ENCODE measurements around the gene HOXB6. TPM values are rescaled to one million over a fixed set of nuclear protein-coding genes. Genes with fewer than 3 reads are reported as not detected.

Gene HOXB6
- total and polyA plus RNA-seq, 8 donors = 0.12 to 1.8 (median 0.69) TPM

DNA sequence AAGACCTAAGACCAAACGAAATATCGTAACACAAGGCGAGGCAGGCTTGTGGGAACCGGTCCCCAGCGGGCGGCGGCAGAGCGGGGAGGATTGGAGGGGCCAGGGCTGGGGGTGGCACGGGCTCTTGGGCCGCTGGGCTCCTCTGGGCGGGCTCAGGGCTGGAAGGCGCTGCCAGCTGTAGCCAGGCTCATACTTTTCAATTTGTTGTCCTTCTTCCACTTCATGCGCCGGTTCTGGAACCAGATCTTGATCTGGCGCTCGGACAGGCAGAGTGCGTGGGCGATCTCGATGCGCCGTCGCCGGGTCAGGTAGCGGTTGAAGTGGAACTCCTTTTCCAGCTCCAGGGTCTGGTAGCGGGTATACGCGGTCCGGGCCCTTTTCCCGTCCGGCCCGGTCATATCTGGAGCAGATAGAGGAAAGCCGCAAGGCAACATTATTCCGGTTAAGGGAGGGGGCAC, 12.7 kb downstream of the HOXB6 start:
- DNase-seq = peak in 1 of 6 donors; percentile 37
- Histone ChIP-seq H3K9me3 (no peaks in the 10 kb centered on the region), H3K4me1 (peaks cover 0 to 5% (median 0%) of the 10 kb centered on the region in 3 donors), H3K27ac (peak overlapping the region in 1 of 4 donors; percentile 23), H3K27me3 (peaks cover 0 to 63% (median 9%) of the 10 kb centered on the region in 4 donors), H3K36me3 (no peaks in the 10 kb centered on the region), H3K4me3 (peak overlapping the region in 1 of 4 donors; percentile 35)
- intact Hi-C loops (cut with DNase I) = loop anchor here in 1 of 3 donors (10.0 kb wide), 1 partner anchor 237 kb away; no protein-coding TSS in a partner anchor
- no peak for ATAC-seq
- no peak for TF ChIP-seq CTCF (IDR thresholded peaks at IDR 0.05)
- no peak for FAIRE-seq
- 20 to 23% methylated on average over 32 to 33 of the region's 33 CpGs for WGBS, 2 donors

GRCh38 chr17:48591255-48592056, 13.3 kb downstream of the HOXB6 start:
- no peak for TF ChIP-seq CTCF (IDR thresholded peaks at IDR 0.05)
- FAIRE-seq (no peak), DNase-seq (peak in 1 of 6 donors; percentile 7), ATAC-seq (no peak)
- Histone ChIP-seq H3K4me1 (peaks cover 0 to 4% (median 0%) of the 10 kb centered on the region in 3 donors), H3K36me3 (no peaks in the 10 kb centered on the region), H3K27me3 (peaks cover 0 to 64% (median 7%) of the 10 kb centered on the region in 4 donors), H3K4me3 (no peak overlapping the region), H3K9me3 (no peaks in the 10 kb centered on the region), H3K27ac (peak overlapping the region in 1 of 4 donors; percentile 23)
- 83 to 86% methylated on average over 10 of the region's 10 CpGs for WGBS, 2 donors
- intact Hi-C loops (cut with DNase I) = loop anchor here in 1 of 3 donors (10.0 kb wide), 1 partner anchor 237 kb away; no protein-coding TSS in a partner anchor

DNA sequence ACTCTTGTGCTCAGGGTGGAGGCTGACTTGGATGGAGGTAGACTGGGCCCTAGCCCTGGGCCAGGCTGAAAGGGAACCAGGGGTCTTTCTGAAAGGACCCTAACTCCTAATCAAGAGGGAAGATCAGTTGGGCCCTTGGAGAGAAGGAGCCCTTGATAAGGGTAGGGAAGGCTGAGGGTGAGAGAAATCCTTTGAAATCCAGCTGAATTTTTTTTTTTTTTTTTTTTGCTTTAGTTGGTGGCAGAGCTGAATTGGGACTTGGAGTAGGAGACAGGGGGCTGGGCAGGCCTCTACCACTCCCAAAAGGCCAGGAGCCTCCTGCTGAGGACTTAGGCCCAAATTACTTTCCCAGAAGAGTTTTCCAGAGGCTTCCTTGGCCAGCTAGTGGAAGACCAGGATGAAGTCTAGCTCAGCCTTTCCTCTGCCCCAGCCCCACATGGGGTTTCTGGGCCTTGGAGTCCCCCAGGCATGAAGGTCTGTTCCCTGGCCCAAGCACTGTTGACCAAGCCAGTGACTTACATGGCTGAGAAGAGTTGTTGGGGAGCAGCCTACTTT, 14.1 kb downstream of the HOXB6 start:
- Histone ChIP-seq H3K9me3 (no peaks in the 10 kb centered on the region), H3K4me1 (peaks cover 0 to 6% (median 4%) of the 10 kb centered on the region in 3 donors), H3K27me3 (peaks cover 5 to 64% (median 12%) of the 10 kb centered on the region in 4 donors), H3K27ac (no peak overlapping the region), H3K4me3 (no peak overlapping the region), H3K36me3 (no peaks in the 10 kb centered on the region)
- ATAC-seq (no peak), DNase-seq (peak in 1 of 6 donors; percentile 29), FAIRE-seq (no peak)
- TF ChIP-seq CTCF (IDR thresholded peaks at IDR 0.05) = no peak
- intact Hi-C loops (cut with DNase I) = loop anchor here in 1 of 3 donors (10.0 kb wide), 1 partner anchor 236 kb away; no protein-coding TSS in a partner anchor

DNA sequence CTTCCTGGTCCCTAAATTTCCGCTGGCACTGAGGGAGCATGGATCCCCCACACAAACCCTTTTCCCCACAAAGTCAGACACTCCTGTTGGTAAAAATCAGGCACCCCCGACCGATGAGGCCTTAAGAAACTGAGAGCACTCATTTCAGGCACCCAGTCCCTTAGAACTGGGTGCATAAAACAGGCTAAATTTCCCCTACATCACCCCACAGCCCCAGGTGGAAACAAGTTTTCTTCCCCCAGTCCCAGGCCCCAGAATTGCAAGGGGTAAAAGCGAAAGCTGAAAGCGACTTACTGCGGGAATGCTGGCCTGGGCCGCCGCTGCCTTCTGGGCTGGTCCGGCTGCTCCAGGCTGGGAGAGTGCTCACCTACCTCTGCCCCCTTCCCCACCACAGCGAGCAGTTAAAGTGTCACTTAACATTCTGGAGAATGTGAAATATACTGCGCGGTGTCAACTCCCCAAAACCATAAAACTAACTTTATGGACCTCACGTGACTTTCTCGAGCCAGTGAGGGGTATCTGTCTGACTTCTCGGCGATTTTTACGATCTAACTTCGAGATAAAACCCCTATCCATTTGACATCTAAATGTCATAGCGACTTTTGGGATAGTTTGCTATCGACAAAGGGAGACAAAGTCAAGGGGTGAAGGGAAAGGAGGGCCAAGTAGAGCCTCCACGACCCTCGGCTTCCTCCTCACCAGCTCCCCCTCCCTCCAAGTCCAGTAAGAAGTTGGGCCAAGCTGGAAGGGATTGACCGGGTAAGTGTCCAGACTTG, 14.8 kb downstream of the HOXB6 start, which contains the start of gene HOXB3:
TSS of gene HOXB3 (minus strand) at position 411 of the 776 bp plus-strand sequence. CDS start 37,767 bp downstream, outside the sequence.
- H3K4me1 ChIP-seq = peaks cover 0 to 7% (median 6%) of the 10 kb centered on the region in 3 donors
- intact Hi-C loops (cut with DNase I) = loop anchor here in 1 of 3 donors (10.0 kb wide), 1 partner anchor 235 kb away; no protein-coding TSS in a partner anchor
- no peak for ATAC-seq
- H3K27me3 ChIP-seq = peaks cover 5 to 63% (median 10%) of the 10 kb centered on the region in 4 donors
- WGBS, 2 donors = 42 to 46% methylated on average over 23 of the region's 23 CpGs
- no peaks in the 10 kb centered on the region for H3K36me3 ChIP-seq
- DNase-seq = no peak
- H3K4me3 ChIP-seq = no peak within 1 kb of the TSS
- H3K27ac ChIP-seq = peak within 1 kb of the TSS in 1 of 4 donors; percentile 12
- FAIRE-seq = no peak
- no peak for TF ChIP-seq CTCF (IDR thresholded peaks at IDR 0.05)
- no peaks in the 10 kb centered on the region for H3K9me3 ChIP-seq
